SH-SY5Y (cell line): ENCODE measurements around the gene CD40LG.

Source experiments
- GATA2 ChIP-seq: IDR thresholded peaks from 2 replicates; pipeline ENCODE4 v1.6.1; 2011; ENCODE audit warnings: mild to moderate bottlenecking, low read depth, low read length
- GATA3 ChIP-seq: IDR thresholded peaks from 2 replicates; pipeline ENCODE4 v1.6.1; 2011; ENCODE audit warnings: low read depth, mild to moderate bottlenecking, low read length, moderate library complexity

DNA sequence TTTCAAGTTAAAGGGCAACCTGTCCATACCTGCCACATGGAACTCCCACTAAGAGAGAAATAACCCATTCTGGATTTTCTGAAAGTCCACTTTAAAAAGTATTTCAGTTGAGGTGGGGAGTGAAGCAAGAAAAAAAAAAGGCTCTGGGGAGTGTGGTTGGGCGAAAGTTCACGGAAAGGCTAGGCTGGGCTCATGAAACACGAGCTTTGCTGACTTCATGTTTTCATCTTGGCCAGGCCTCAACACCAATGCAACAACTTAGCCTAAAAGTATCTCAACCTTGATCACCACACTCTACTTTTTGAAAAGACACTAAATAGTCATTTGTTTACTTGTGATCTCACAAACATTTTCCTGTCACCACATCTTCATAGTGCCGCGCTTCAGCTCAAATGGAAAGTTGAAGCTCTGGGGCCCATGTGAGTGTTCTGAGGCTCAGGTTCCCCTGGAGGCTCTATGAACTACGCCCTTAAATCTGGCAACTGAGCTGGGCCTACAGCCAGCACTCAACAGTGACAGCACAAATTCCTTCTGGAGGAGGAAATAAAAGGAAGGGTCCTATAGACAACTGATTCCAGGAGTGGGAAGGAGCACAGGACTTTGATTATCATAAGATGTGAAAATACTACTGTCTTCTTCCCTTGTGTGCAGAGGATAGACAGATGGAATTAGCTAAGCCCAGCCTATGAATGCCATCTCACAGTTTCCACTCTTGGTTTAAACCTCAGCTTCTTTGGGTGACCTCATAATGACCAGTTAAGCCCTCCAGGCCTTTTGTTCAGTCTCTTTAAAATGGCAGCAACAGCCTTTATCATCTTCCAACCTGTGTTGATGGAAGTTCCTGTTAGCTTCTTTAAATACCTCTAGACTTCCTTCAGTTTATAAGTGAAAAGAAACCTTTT, 5.1 kb downstream of the CD40LG start:
- no peak for TF ChIP-seq GATA3
- no peak for TF ChIP-seq GATA2
